HEK293T (cell line): ENCODE results near the gene TOB2.

Source experiments
- CTBP1 ChIP-seq: fragments of 450-650 bp; IDR thresholded peaks from 2 replicates; pipeline ENCODE4 v1.6.1; 2016; ENCODE audit warnings: borderline replicate concordance
- FOXA1 ChIP-seq: fragments of 450-650 bp; IDR thresholded peaks from 2 replicates; pipeline ENCODE4 v1.6.1; 2016; ENCODE audit warnings: mild to moderate bottlenecking
- FOXK2 ChIP-seq: fragments of 450-650 bp; IDR thresholded peaks from 2 replicates; pipeline ENCODE4 v1.6.1; 2016; ENCODE audit warnings: mild to moderate bottlenecking
- FOXM1 ChIP-seq: fragments of 450-650 bp; IDR thresholded peaks from 2 replicates; pipeline ENCODE4 v1.6.1; 2017; ENCODE audit warnings: mild to moderate bottlenecking, borderline replicate concordance
- HDGF ChIP-seq: fragments of 450-650 bp; IDR thresholded peaks from 2 replicates; pipeline ENCODE4 v1.6.1; 2017; ENCODE audit warnings: antibody characterized with exemption, borderline replicate concordance
- NFRKB ChIP-seq: fragments of 450-650 bp; IDR thresholded peaks from 2 replicates; pipeline ENCODE4 v1.6.1; 2016; ENCODE audit warnings: mild to moderate bottlenecking, moderate library complexity
- PKNOX1 ChIP-seq: fragments of 450-650 bp; IDR thresholded peaks from 2 replicates; pipeline ENCODE4 v1.6.1; 2016
- SUZ12 ChIP-seq: fragments of 450-650 bp; IDR thresholded peaks from 2 replicates; pipeline ENCODE4 v1.6.1; 2016; ENCODE audit warnings: mild to moderate bottlenecking
- ZNF384 ChIP-seq: fragments of 450-650 bp; IDR thresholded peaks from 2 replicates; pipeline ENCODE4 v1.6.1; 2016

DNA sequence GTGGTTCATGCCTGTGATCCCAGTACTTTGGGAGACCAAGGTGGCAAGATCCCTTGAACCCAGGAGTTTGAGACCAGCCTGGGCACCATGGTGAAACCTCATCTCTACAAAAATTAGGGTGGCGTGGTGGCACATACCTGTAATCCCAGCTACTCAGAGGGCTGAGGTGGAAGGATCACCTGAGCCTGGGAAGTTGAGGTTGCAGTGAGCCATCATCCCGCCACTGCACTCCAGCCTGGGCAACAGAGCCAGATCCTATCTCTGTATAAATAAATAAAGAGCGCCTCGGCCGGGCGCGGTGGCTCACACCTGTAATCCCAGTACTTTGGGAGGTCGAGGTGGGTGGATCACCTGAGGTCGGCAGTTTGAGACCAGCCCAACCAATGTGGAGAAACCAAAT, 27.9 kb downstream of the TOB2 start:
- TF ChIP-seq SUZ12 (no peak), ZNF384 (no peak), FOXK2 (no peak), HDGF (no peak), NFRKB (no peak), PKNOX1 (no peak), FOXM1 (no peak), FOXA1 (no peak), CTBP1 (no peak)
